Measurements from ENCODE around the gene MACROH2A2.

- TF ChIP-seq EZH2 (IDR thresholded peaks at IDR 0.05) (no peak), POLR2AphosphoS5 (IDR thresholded peaks at IDR 0.05; ENCODE audit: borderline replicate concordance, low read depth, low read length) (no peak)
These were observed 78.4 kb downstream of the MACROH2A2 start for GRCh38 chr10:70130878-70131559.

Measured in SK-N-MC (cell line).